Measurements from ENCODE around the gene SLC24A4.

SLC24A4 gene

GRCh38 chr14:92316176-92316575, 6.8 kb upstream of the SLC24A4 start:
- no peak for DNase-seq (ENCODE audit: low read depth)

GRCh38 chr14:92316937-92317336, 6.0 kb upstream of the SLC24A4 start:
- DNase-seq (ENCODE audit: low read depth) = no peak

- no peak for DNase-seq (ENCODE audit: low read depth)
Observed at GRCh38 chr14:92317511-92317910, 5.5 kb upstream of the SLC24A4 start.

- DNase-seq (ENCODE audit: low read depth) = no peak
Observed at GRCh38 chr14:92321701-92322100, 1.3 kb upstream of the SLC24A4 start.

GRCh38 chr14:92322516-92322915, 449 bp upstream of the SLC24A4 start:
- DNase-seq (ENCODE audit: low read depth) = no peak

GRCh38 chr14:92323916-92324818, 1.2 kb downstream of the SLC24A4 start:
- no peak for DNase-seq (ENCODE audit: low read depth)

GRCh38 chr14:92325835-92326234, 2.9 kb downstream of the SLC24A4 start:
- DNase-seq (ENCODE audit: low read depth) = no peak

- DNase-seq (ENCODE audit: low read depth) = no peak
Observed at GRCh38 chr14:92328664-92329255, 5.8 kb downstream of the SLC24A4 start.

- DNase-seq (ENCODE audit: low read depth) = no peak
Observed at GRCh38 chr14:92334050-92334449, 11.1 kb downstream of the SLC24A4 start.

- DNase-seq (ENCODE audit: low read depth) = no peak
Observed at GRCh38 chr14:92336363-92336762, 13.4 kb downstream of the SLC24A4 start.

GRCh38 chr14:92339426-92339825, 16.5 kb downstream of the SLC24A4 start:
- no peak for DNase-seq (ENCODE audit: low read depth)

- DNase-seq (ENCODE audit: low read depth) = no peak
Observed at GRCh38 chr14:92340071-92340470, 17.1 kb downstream of the SLC24A4 start.

- DNase-seq (ENCODE audit: low read depth) = peak; percentile 2
Observed at GRCh38 chr14:92340931-92341330, 18.0 kb downstream of the SLC24A4 start.

GRCh38 chr14:92341791-92342190, 18.8 kb downstream of the SLC24A4 start:
- DNase-seq (ENCODE audit: low read depth) = peak; percentile 2

GRCh38 chr14:92348154-92348553, 25.2 kb downstream of the SLC24A4 start:
- DNase-seq (ENCODE audit: low read depth) = no peak

GRCh38 chr14:92351750-92352149, 28.8 kb downstream of the SLC24A4 start:
- DNase-seq (ENCODE audit: low read depth) = no peak

- DNase-seq (ENCODE audit: low read depth) = no peak
Observed at GRCh38 chr14:92352158-92352985, 29.4 kb downstream of the SLC24A4 start.

GRCh38 chr14:92353447-92353846, 30.5 kb downstream of the SLC24A4 start:
- DNase-seq (ENCODE audit: low read depth) = no peak

- no peak for DNase-seq (ENCODE audit: low read depth)
Observed at GRCh38 chr14:92356677-92357076, 33.7 kb downstream of the SLC24A4 start.

GRCh38 chr14:92360651-92361370, 37.8 kb downstream of the SLC24A4 start:
- DNase-seq (ENCODE audit: low read depth) = no peak

GRCh38 chr14:92362781-92363235, 39.8 kb downstream of the SLC24A4 start:
- DNase-seq (ENCODE audit: low read depth) = no peak

GRCh38 chr14:92366237-92366636, 43.3 kb downstream of the SLC24A4 start:
- DNase-seq (ENCODE audit: low read depth) = no peak
